Kidney (tissue), 14 donors: ENCODE measurements around the gene ASMTL. TPM values are rescaled to one million over a fixed set of nuclear protein-coding genes. Genes with fewer than 3 reads are reported as not detected.

Source experiments
- DNase-seq, 5 donors: peaks; one replicate each; pipeline ENCODE4 v3.0.0-alpha.2; 2013 to 2020
- FAIRE-seq: peaks from 2 replicates; lab custom pipeline; 2012; peaks lifted over from hg19 to GRCh38; lab: Jason Lieb, UNC
- H3K27ac ChIP-seq, 2 donors: one replicate each; pipeline ENCODE4 v1.7.0; 2013; ENCODE audit warnings: low read depth in 2 of 2, low read length in 2 of 2, inconsistent platforms in 1 of 2
- H3K27me3 ChIP-seq: one replicate; pipeline ENCODE4 v1.7.1; 2013; ENCODE audit warnings: low read length, inconsistent platforms; ENCODE audit not compliant: control insufficient read depth, insufficient read depth
- H3K36me3 ChIP-seq, 3 donors: one replicate each; pipeline versions ENCODE4 v1.7.0 to v1.7.1; 2013; ENCODE audit warnings: low read length in 3 of 3, control low read depth in 1 of 3, inconsistent platforms in 1 of 3; ENCODE audit not compliant: insufficient read depth in 3 of 3, control insufficient read depth in 2 of 3
- H3K4me1 ChIP-seq, 3 donors: one replicate each; pipeline versions ENCODE4 v1.7.0 to v1.7.1; 2013; ENCODE audit warnings: low read length in 3 of 3, inconsistent platforms in 1 of 3, low read depth in 1 of 3; ENCODE audit not compliant: control insufficient read depth in 2 of 3, insufficient read depth in 2 of 3
- H3K4me3 ChIP-seq, 3 donors: one replicate each; pipeline versions ENCODE4 v1.7.0 to v1.8.1; 2013; ENCODE audit warnings: low read length in 3 of 3, control low read depth in 1 of 3, inconsistent platforms in 1 of 3
- H3K9ac ChIP-seq, 3 donors: one replicate each; pipeline versions ENCODE4 v1.7.0 to v1.7.1; 2013; ENCODE audit warnings: low read length in 3 of 3, control low read depth in 1 of 3, inconsistent platforms in 1 of 3
- H3K9me3 ChIP-seq, 3 donors: one replicate each; pipeline versions ENCODE4 v1.7.0 to v1.7.1; 2013; ENCODE audit warnings: low read length in 3 of 3, control low read depth in 1 of 3, inconsistent platforms in 1 of 3; ENCODE audit not compliant: control insufficient read depth in 2 of 3, insufficient read depth in 1 of 3
- intact Hi-C: fragments of 100-400 bp; cut with DNase I; formaldehyde crosslinking; loops from one replicate; pipeline ENCODE4 v1.11.1; 2022
- polyA plus RNA-seq: library from polyadenylated mRNA; stranded (reverse); fragments of 350-450 nt; fragmentation: Illumina TruSeq; extraction: RNeasy Lipid Tissue Mini Kit (QIAGEN cat#74804); gene quantifications from one replicate; pipeline ENCODE4 v1.2.3, GENCODE V29; 2014; ENCODE audit warnings: low read depth, low replicate concordance; ENCODE audit not compliant: insufficient read depth
- total RNA-seq: library from RNA; stranded (reverse); fragmentation: NEBNext Ultra II Directional; extraction: Animal tissue kit (Norgen Biotek cat#: 25700); gene quantifications from one replicate; pipeline ENCODE4 v1.2.1, GENCODE V29; 2021
- TF ChIP-seq, protein P1 (sequence below): IDR thresholded peaks from 3 replicates; pipeline ENCODE4 v1.5.1; 2012; ENCODE audit warnings: mild to moderate bottlenecking, moderate library complexity, borderline replicate concordance; ENCODE audit not compliant: insufficient read depth; ENCODE audit errors: extremely low read depth
- donor health status: control.
- donor health status: control.
- donor health status: control.
- donor health status: control.
- donor health status: control.
- donor health status: DM: yes; HTN: yes; CAD: no.
- donor health status: Normal renal cell carcinoma (clear cell type).

ASMTL gene
- total and polyA plus RNA-seq, 2 donors from 2014 or later = 29.9 to 33.3 TPM

DNA sequence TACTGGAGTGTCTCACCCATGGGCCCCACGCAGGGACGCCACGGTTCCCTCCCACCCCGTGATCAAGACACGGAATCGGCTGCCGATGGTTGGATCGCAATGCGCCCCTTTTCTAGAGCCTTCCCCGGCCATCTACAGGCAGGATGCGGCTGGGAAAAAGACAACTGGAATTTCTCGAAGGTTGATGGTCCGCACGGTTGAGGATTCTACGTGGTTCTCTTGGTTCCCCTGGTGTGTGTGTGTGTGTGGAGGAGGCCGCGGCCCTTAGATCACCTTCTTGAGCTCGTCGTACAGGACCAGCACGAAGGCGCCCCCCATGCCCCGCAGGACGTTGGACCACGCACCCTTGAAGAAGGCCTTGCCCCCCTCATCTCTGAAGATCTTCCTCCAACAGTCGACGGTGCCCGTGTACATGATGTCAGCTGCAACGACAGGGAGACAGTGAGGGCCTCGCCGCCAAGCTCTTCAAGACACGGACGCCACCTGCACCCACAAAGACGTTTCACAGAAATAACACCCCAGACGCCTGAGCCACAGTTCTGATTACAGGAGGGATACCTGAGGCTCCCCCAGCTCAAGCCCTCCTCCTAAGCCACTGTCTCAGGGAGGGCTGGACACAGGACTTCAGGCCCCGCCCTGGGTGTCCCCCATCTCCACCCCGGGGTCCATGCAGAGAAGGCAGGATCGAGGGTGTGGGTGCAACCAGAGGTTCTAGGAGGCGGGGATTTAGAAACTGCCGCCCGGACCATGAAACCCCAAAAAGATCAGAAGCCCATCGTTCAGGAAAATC is 66.2 kb downstream of the ASMTL start:
- Histone ChIP-seq H3K9me3 (no peaks in the 10 kb centered on the region), H3K36me3 (peaks cover 7 to 61% (median 39%) of the 10 kb centered on the region in 3 donors), H3K9ac (no peak overlapping the region), H3K4me1 (peaks cover 0 to 21% (median 8%) of the 10 kb centered on the region in 3 donors), H3K27me3 (no peaks in the 10 kb centered on the region), H3K27ac (no peak overlapping the region), H3K4me3 (no peak overlapping the region)
- intact Hi-C loops = no loop called here
- TF ChIP-seq, protein P1, sequence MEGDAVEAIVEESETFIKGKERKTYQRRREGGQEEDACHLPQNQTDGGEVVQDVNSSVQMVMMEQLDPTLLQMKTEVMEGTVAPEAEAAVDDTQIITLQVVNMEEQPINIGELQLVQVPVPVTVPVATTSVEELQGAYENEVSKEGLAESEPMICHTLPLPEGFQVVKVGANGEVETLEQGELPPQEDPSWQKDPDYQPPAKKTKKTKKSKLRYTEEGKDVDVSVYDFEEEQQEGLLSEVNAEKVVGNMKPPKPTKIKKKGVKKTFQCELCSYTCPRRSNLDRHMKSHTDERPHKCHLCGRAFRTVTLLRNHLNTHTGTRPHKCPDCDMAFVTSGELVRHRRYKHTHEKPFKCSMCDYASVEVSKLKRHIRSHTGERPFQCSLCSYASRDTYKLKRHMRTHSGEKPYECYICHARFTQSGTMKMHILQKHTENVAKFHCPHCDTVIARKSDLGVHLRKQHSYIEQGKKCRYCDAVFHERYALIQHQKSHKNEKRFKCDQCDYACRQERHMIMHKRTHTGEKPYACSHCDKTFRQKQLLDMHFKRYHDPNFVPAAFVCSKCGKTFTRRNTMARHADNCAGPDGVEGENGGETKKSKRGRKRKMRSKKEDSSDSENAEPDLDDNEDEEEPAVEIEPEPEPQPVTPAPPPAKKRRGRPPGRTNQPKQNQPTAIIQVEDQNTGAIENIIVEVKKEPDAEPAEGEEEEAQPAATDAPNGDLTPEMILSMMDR = no peak
- DNase-seq (peak in 2 of 5 donors; percentile 36 to 75), FAIRE-seq (no peak)

DNA sequence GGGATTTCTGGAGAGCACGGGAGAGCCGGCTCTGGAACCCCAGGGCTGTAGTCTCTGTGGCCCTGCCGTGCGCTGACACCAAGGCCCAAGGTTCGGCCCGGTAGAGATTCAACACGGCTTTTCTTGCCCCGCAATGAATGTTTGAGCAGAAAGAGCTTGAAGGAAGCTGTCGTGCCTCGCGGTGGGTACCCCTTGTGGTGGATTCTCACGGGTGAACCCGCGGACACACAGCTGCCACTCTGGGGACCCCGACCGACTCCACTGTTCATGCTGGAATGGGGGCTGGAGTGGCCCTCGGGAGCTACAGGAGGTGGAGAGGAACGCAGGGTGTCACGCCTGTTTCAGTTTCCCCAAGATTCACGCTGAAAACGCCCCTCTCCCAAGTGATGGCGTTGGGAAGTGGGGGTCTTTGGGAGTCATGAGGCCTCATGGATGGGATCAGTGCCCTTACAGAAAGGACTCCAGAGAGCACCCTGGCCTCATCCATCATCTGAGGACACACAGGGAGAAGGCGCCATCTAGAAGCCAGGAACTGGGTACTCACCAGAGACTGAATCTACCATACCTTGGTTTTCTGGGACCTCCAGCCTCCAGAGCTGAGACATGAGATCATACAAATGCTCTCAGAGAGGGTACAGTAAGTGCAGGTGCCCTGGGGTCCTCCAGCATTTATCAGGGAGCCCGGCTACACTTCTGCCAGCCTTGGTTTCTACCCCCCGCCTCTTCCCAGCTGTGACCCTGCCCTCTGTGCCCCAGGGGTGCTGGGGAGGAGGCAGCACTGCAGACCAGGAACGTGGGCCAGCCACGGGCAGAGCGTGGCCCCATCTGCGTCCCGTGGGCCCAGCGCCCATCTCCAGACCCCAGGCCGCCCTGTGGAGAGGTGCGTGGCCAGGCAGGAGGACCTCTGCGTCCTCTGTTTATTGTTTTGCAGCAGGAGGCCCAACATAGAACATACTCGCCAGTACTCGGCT is 67.2 kb downstream of the ASMTL start:
- Histone ChIP-seq H3K4me3 (no peak overlapping the region), H3K27me3 (no peaks in the 10 kb centered on the region), H3K27ac (no peak overlapping the region), H3K36me3 (peaks cover 7 to 56% (median 39%) of the 10 kb centered on the region in 3 donors), H3K4me1 (peaks cover 0 to 18% (median 5%) of the 10 kb centered on the region in 3 donors), H3K9ac (no peak overlapping the region), H3K9me3 (no peaks in the 10 kb centered on the region)
- intact Hi-C loops = no loop called here
- TF ChIP-seq, protein P1 = no peak
- peak in 2 of 5 donors; percentile 33 to 73 for DNase-seq
- FAIRE-seq = no peak

DNA sequence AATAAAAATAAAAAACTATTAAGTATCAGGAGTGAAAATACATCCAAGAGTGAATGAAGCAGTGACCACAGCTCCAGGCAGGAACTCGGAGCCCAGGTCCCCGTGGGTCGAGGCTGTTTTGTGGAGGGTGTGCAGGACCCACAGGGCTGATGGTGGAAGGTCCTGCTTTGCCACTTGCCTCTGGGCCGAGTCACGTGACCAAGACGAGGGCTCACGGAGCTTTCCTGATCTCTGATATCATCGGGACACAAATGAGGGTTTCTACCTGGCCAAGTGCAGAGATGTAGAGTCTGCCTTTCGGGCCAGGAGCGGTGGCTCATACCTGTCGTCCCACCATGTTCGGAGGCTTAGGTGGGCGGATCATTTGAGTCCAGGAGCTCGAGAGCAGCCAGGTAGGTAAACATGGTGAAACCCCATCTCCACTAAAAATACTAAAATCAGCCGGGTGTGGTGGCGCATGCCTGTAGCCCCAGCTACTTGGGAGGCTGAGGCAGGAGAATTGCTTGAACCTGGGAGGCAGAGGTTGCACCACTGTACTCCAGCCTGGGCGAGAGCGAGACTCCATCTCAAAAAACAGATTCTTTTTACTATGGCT is 68.0 kb downstream of the ASMTL start:
- peak in 2 of 5 donors; percentile 41 to 71 for DNase-seq
- Histone ChIP-seq H3K27ac (no peak overlapping the region), H3K9ac (no peak overlapping the region), H3K27me3 (no peaks in the 10 kb centered on the region), H3K4me1 (peaks cover 0 to 14% (median 4%) of the 10 kb centered on the region in 3 donors), H3K36me3 (peaks cover 7 to 52% (median 39%) of the 10 kb centered on the region in 3 donors), H3K9me3 (no peaks in the 10 kb centered on the region), H3K4me3 (no peak overlapping the region)
- intact Hi-C loops = no loop called here
- TF ChIP-seq, protein P1 = no peak
- FAIRE-seq = no peak
